AG09309 (cell line): ENCODE measurements around the gene NUDCD3.
"Not testable (repeated sequence)": the region's sequence is repeated elsewhere in the genome, so short reads cannot be mapped to it uniquely, and the experiment has no call there.

Source experiments
- DNase-seq: peaks from one replicate; pipeline ENCODE4 v3.0.0-alpha.2; 2010; ENCODE audit warnings: low read depth
- H3K4me3 ChIP-seq: 2 replicates; pipeline ENCODE4 v1.5.1; 2011; ENCODE audit warnings: mild to moderate bottlenecking, low read depth, low read length, moderate library complexity; ENCODE audit not compliant: control insufficient read depth
- CTCF ChIP-seq: IDR thresholded peaks from 2 replicates; pipeline ENCODE4 v1.5.1; 2011; ENCODE audit warnings: mild to moderate bottlenecking, low read depth, low read length, inconsistent platforms; ENCODE audit not compliant: insufficient read depth, control insufficient read depth; ENCODE audit errors: missing control alignments

NUDCD3 gene

GRCh38 chr7:44508328-44509030, 18.0 kb upstream of the NUDCD3 start:
- DNase-seq, result no peak
- no peak for TF ChIP-seq CTCF
- no peak overlapping the region for H3K4me3 ChIP-seq

- H3K4me3 ChIP-seq, DNase-seq: not testable (repeated sequence)
Observed at GRCh38 chr7:44506592-44507288, 16.3 kb upstream of the NUDCD3 start.

GRCh38 chr7:44505595-44505994, 15.1 kb upstream of the NUDCD3 start:
- no peak for DNase-seq
- TF ChIP-seq CTCF, result no peak
- H3K4me3 ChIP-seq, result no peak overlapping the region

GRCh38 chr7:44498230-44498954, 7.9 kb upstream of the NUDCD3 start:
- DNase-seq, result no peak
- no peak for TF ChIP-seq CTCF
- no peak overlapping the region for H3K4me3 ChIP-seq

- TF ChIP-seq CTCF, result no peak
- DNase-seq, result no peak
- no peak overlapping the region for H3K4me3 ChIP-seq
Observed at GRCh38 chr7:44497155-44498027, 6.9 kb upstream of the NUDCD3 start.

GRCh38 chr7:44496385-44496784, 5.9 kb upstream of the NUDCD3 start:
- TF ChIP-seq CTCF, result no peak
- no peak for DNase-seq
- no peak overlapping the region for H3K4me3 ChIP-seq
